ENCODE measurements around the gene KPNA2.

GRCh38 chr17:68096111-68096510 is 60.6 kb downstream of the KPNA2 start:
- TF ChIP-seq CTCF (IDR thresholded peaks at IDR 0.05; ENCODE audit: low read length): no peak
- no peak for TF ChIP-seq EZH2 (optimal IDR thresholded peaks at IDR 0.05; ENCODE audit: low read depth, low read length)
- no peak for TF ChIP-seq EZH2phosphoT487 (IDR thresholded peaks at IDR 0.05; ENCODE audit: low read length)

Data from MM.1S (cell line).